ENCODE measurements around the gene SYT17. TPM values are rescaled to one million over a fixed set of nuclear protein-coding genes. Genes with fewer than 3 reads are reported as not detected.

The SYT17 gene
- total RNA-seq, 4 donors from 2014 or later, result 4.2 to 30.5 (median 9.6) TPM

GRCh38 chr16:19164285-19164684 is 3.8 kb upstream of the SYT17 start:
- no peak overlapping the region for H3K4me3 ChIP-seq
- H3K4me1 ChIP-seq, result peaks cover 0 to 21% (median 6%) of the 10 kb centered on the region in 4 donors
- TF ChIP-seq CTCF (IDR thresholded peaks at IDR 0.05) (no peak), POLR2A (IDR thresholded peaks at IDR 0.05) (no peak)
- no peaks in the 10 kb centered on the region for H3K36me3 ChIP-seq
- H3K27ac ChIP-seq, result no peak overlapping the region
- H3K9me3 ChIP-seq, result no peaks in the 10 kb centered on the region
- H3K27me3 ChIP-seq, result no peaks in the 10 kb centered on the region
- no peak for DNase-seq

GRCh38 chr16:19165101-19165500 is 2.9 kb upstream of the SYT17 start:
- H3K9me3 ChIP-seq, result no peaks in the 10 kb centered on the region

GRCh38 chr16:19166500-19166899 is 1.5 kb upstream of the SYT17 start:
- no peak for TF ChIP-seq POLR2A (IDR thresholded peaks at IDR 0.05)
- no peak for TF ChIP-seq CTCF (IDR thresholded peaks at IDR 0.05)
- H3K4me3 ChIP-seq, result no peak overlapping the region
- no peaks in the 10 kb centered on the region for H3K27me3 ChIP-seq
- H3K36me3 ChIP-seq, result no peaks in the 10 kb centered on the region
- no peaks in the 10 kb centered on the region for H3K9me3 ChIP-seq
- DNase-seq, result no peak
- no peak overlapping the region for H3K27ac ChIP-seq
- H3K4me1 ChIP-seq, result peaks cover 0 to 26% (median 6%) of the 10 kb centered on the region in 4 donors

More at GRCh38 chr16:19165101-19165500, 2.9 kb upstream of the SYT17 start:
- Histone ChIP-seq H3K4me1 (peaks cover 0 to 26% (median 6%) of the 10 kb centered on the region in 4 donors), H3K4me3 (no peak overlapping the region), H3K27me3 (no peaks in the 10 kb centered on the region), H3K27ac (no peak overlapping the region), H3K36me3 (no peaks in the 10 kb centered on the region)
- no peak for TF ChIP-seq POLR2A (IDR thresholded peaks at IDR 0.05)
- TF ChIP-seq CTCF (IDR thresholded peaks at IDR 0.05), result no peak
- no peak for DNase-seq

- H3K9me3 ChIP-seq, result no peaks in the 10 kb centered on the region
- peak in 2 of 3 donors; percentile 57 to 74 for DNase-seq
- peak overlapping the region; percentile 40 to 76 (median 51) for H3K4me3 ChIP-seq
- no peaks in the 10 kb centered on the region for H3K27me3 ChIP-seq
- H3K4me1 ChIP-seq, result peaks cover 0 to 26% (median 6%) of the 10 kb centered on the region in 4 donors
- no peaks in the 10 kb centered on the region for H3K36me3 ChIP-seq
- TF ChIP-seq POLR2A (IDR thresholded peaks at IDR 0.05), result no peak
- TF ChIP-seq CTCF (IDR thresholded peaks at IDR 0.05), result no peak
- peak overlapping the region; percentile 1 to 59 (median 46) for H3K27ac ChIP-seq
Observed at GRCh38 chr16:19168371-19169081, 486 bp downstream of the SYT17 start.

GRCh38 chr16:19169082-19169639 is 1.1 kb downstream of the SYT17 start:
- TF ChIP-seq POLR2A (IDR thresholded peaks at IDR 0.05) (no peak), CTCF (IDR thresholded peaks at IDR 0.05) (no peak)
- Histone ChIP-seq H3K4me3 (peak overlapping the region; percentile 40 to 76 (median 51)), H3K9me3 (no peaks in the 10 kb centered on the region), H3K27ac (no peak overlapping the region), H3K4me1 (peaks cover 0 to 26% (median 6%) of the 10 kb centered on the region in 4 donors), H3K27me3 (no peaks in the 10 kb centered on the region), H3K36me3 (no peaks in the 10 kb centered on the region)
- DNase-seq, result no peak

Measured in Peyer's patch (tissue), 4 donors.